GM19395 (cell line): ENCODE results near the gene LTBP2.
"Not testable (repeated sequence)": the region's sequence is repeated elsewhere in the genome, so short reads cannot be mapped to it uniquely, and the experiment has no call there.

Experiments
- ATAC-seq: cut with Tn5 transposase; IDR thresholded peaks from one replicate; pipeline ENCODE4 v1.9.1; 2021; ENCODE audit warnings: mild to moderate bottlenecking, moderate library complexity; ENCODE audit not compliant: unreplicated experiment

The LTBP2 gene

DNA sequence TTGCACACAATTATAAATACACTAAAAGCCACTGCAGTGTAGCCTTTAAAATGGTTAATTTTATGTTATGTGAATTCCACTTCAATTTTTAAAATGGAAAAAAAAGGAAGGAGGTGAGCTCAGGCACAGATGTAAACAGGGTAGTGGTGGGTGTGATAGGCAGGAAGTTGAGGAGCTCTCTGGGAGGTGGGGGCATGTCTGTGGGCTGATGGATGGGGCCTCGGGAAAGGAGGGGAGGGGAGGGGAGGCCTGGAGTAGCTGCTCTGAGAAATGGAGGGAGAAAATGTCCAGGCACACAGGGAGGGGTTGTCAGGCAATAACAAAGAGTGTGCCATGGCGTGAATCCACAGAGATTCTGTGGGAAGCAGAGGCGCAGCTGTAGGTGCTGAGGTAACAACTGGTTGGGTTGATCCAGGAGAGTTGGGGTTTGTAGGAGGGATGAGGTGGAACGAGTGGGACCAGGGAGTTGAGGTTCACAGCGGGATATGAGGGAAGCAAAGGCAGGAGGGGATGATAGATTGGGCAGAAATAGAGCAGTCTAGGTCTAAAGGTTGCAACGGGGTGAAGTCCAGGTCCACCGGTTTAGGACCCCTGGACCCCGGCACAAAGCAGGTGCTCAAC lies 57.2 kb downstream of the LTBP2 start:
- no peak for ATAC-seq

DNA sequence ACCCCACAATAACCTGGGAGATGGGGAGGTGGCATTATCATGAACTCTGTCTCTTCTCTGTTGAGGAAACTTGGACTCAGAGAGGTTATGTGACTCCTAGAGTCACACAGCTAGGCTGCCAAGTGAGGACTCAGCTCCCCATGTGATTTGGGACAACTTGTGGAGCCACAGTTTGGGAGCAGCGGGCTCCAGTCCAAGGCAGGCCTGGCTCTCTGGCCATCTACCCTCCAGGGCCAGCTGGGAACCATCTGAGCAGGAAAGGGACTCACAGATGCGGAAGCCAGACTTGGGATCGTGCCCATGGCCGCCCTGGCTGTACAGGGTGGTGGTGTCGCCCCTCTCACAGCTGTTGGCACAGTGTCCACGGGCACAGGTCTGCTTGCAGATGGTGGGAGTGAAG lies 59.4 kb downstream of the LTBP2 start:
- no peak for ATAC-seq

- no peak for ATAC-seq
Measured at GRCh38 chr14:74551431-74552371, 60.3 kb downstream of the LTBP2 start.

- ATAC-seq: no peak
Measured at GRCh38 chr14:74551001-74551400, 61.0 kb downstream of the LTBP2 start.

GRCh38 chr14:74550071-74550470 lies 62.0 kb downstream of the LTBP2 start:
- ATAC-seq: no peak

GRCh38 chr14:74549588-74549987 lies 62.4 kb downstream of the LTBP2 start:
- ATAC-seq: no peak

DNA sequence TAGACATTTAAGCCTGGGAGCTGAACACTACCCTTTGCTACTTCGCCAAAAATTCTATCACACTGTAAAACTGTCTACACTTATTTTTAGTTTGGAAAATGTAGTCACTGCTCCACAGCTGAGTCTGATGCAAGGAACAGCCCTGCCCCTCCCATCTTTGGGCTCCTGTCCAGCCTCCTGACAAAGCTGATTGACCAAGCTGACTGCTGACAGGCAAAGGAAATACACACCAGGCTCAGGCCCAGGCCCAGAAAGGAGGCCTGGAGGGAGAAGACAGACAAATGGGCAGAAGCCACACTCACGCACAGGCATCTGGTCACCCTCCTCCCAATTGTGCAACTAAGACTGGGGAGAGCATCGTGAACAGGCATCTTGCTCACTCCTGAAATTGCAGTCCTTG lies 63.2 kb downstream of the LTBP2 start:
- no peak for ATAC-seq

GRCh38 chr14:74547331-74547927 lies 64.6 kb downstream of the LTBP2 start:
- ATAC-seq: no peak

- ATAC-seq: no peak
Measured at GRCh38 chr14:74546416-74546815, 65.6 kb downstream of the LTBP2 start.

GRCh38 chr14:74545386-74545785 lies 66.7 kb downstream of the LTBP2 start:
- no peak for ATAC-seq

DNA sequence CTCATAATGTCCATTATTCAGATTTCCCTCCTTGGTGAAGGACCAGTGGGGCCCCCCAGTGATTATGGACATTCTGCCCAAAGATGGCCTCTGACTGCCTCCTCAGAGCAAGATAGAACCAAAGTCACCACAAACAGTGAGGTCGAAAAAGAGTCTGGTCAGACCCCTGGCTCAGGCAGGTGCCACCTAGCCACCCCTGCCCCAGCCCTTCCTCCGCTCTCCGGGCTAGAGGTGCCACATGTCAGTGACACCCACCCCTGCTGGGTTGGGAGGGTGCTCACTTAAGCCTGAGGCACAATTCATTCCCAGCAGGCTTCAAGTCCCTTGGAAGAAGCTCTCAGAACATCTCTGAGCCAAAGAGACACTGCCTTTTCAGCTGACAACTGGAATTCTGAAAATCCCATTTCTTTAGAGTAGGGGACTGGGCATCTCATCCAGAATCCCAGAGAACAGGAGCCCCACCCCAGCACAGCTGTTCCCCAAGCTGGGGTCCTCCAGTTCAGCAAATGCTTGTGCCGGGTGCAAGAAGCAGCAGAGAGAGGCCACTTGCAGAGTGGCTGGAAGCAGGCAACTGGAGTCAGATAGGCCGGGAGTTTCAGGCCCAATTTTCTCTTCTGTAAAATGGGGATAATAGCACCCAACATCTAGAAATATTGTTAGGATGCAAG lies 68.1 kb downstream of the LTBP2 start:
- no peak for ATAC-seq

GRCh38 chr14:74542056-74542685 lies 69.9 kb downstream of the LTBP2 start:
- ATAC-seq: no peak

- ATAC-seq: no peak
Measured at GRCh38 chr14:74541225-74541624, 70.8 kb downstream of the LTBP2 start.

DNA sequence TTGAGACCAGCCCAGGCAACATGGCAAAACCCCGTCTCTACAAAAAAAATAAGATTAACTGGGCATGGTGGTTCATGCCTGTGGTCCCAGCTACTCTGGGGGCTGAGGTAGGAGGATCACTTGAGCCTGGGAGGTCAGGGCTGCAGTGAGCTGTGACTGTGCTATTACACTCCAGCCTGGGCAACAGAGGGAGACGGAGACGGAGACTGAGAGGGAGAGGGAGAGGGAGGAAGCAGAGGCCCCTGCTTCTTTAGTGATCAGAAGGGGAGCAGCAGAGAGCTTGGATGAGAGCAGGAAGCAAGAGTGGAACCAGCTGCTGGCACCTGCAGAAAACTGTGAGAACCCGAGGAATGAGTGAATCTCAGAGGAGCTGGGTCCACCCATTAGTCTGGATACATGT lies 72.5 kb downstream of the LTBP2 start:
- no peak for ATAC-seq

GRCh38 chr14:74538411-74539391 lies 73.3 kb downstream of the LTBP2 start:
- no peak for ATAC-seq

- ATAC-seq: not testable (repeated sequence)
Measured at GRCh38 chr14:74536336-74536735, 75.7 kb downstream of the LTBP2 start.

DNA sequence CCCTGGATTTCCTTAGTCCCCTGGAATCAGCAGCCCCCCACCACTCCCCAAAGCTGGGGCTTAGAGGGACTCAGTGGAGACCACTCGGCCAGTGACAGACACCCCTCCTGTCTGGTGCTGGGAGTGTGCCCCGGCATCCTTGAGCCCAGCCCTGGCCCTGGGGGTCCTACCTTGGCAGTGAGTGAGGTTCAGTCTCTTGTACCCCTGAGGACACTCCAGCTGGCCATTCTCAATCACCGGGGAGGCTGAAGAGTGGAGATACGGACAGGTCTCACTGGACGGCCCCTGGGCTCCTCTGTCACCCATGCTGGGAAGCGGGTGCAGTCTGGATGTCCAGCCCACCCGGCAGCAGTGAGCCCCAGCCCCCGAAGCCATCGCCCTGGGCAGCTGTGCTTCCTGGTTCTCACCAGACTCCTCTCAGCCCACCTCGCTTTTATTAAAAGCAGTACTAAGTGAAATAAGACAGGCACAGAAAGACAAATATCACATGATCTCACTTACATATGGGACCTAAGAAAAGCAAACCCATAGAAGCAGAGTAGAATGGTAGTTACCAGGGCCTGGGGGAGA lies 76.2 kb downstream of the LTBP2 start:
- ATAC-seq: no peak

- no peak for ATAC-seq
Measured at GRCh38 chr14:74533576-74533975, 78.5 kb downstream of the LTBP2 start.

DNA sequence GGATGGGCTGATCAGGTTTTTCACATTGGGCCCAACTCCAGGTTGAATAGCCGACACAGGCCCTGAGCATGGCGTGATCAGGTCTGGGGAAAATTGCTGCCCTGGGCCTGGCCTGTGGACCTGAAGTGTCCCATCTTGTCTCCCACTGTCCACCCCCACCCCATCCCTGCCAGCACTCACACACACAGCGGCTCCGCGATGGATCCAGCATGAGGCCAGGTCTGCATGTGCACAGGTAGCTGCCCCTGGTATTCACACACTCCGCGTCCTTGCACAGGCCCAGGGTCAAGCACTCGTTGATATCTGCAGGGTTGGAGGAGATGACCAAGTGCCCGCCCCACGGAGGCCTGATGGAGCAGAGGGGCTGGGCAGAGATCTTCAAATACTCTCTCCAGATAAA lies 79.8 kb downstream of the LTBP2 start:
- ATAC-seq: no peak
